ENCODE results near the gene APBA1. TPM values are rescaled to one million over a fixed set of nuclear protein-coding genes. Genes with fewer than 3 reads are reported as not detected.

APBA1 gene
- total and polyA plus RNA-seq, 2 of the 8 experiments (the other 6 are each of a cell fraction or from before 2014, with no cell fraction given): 0.36 to 0.60 TPM

GRCh38 chr9:69377981-69378380 lies 294.2 kb downstream of the APBA1 start:
- no peak overlapping the region for H3K56ac ChIP-seq (replicated peaks; ENCODE audit: insufficient read length, low read depth, low read length)
- H3K27me3 ChIP-seq (replicated peaks in 1 of 4; ENCODE audit: control insufficient read depth in 3 of 4, extremely low read depth in 1 of 4, insufficient read depth in 3 of 4, low read length in 3 of 4): no peaks in the 10 kb centered on the region
- H3K79me1 ChIP-seq (ENCODE audit: low read depth, low read length): no peaks in the 10 kb centered on the region
- no peak overlapping the region for H3K27ac ChIP-seq (ENCODE audit: low read depth, low read length)
- no peak overlapping the region for H4K5ac ChIP-seq (ENCODE audit: insufficient read length, low read depth, low read length)
- H3K23ac ChIP-seq (ENCODE audit: insufficient read length): no peak overlapping the region
- no peak overlapping the region for H3K14ac ChIP-seq (ENCODE audit: insufficient read length)
- H2AFZ ChIP-seq (ENCODE audit: low read length): no peak overlapping the region
- H4K20me1 ChIP-seq (replicated peaks in 1 of 2; ENCODE audit: control insufficient read depth in 1 of 2, insufficient read depth in 2 of 2, low read length in 2 of 2): no peaks in the 10 kb centered on the region
- FAIRE-seq: no peak
- no peaks in the 10 kb centered on the region for H3K79me2 ChIP-seq (ENCODE audit: control insufficient read depth in 1 of 2, insufficient read depth in 2 of 2, low read length in 2 of 2)
- no peak overlapping the region for H3K4me3 ChIP-seq (ENCODE audit: extremely low read depth in 1 of 4, insufficient read depth in 2 of 4, low read depth in 3 of 4, low read length in 4 of 4)
- H2BK120ac ChIP-seq (replicated peaks; ENCODE audit: low read depth, low read length): no peak overlapping the region
- no peak for DNase-seq (ENCODE audit: low read depth in 1 of 2, low spot score in 2 of 2)
- no peak for TF ChIP-seq JUND (IDR thresholded peaks at IDR 0.05; ENCODE audit: low read length)
- TF ChIP-seq ATF3 (IDR thresholded peaks at IDR 0.05; ENCODE audit: insufficient read depth, low read depth, low read length): no peak
- TF ChIP-seq TAF7 (optimal IDR thresholded peaks at IDR 0.05; ENCODE audit: borderline replicate concordance, low read depth, low read length): no peak
- TF ChIP-seq CTCF (IDR thresholded peaks at IDR 0.05; ENCODE audit: control extremely low read depth in 1 of 3, insufficient read depth in 1 of 3, low read depth in 1 of 3, low read length in 3 of 3): no peak
- no peak for TF ChIP-seq RXRA (IDR thresholded peaks at IDR 0.05; ENCODE audit: insufficient read depth, low read depth, low read length)
- H2BK5ac ChIP-seq (ENCODE audit: low read depth, low read length): no peak overlapping the region
- H3K4me2 ChIP-seq (ENCODE audit: insufficient read depth in 1 of 2, low read depth in 2 of 2, low read length in 2 of 2): no peak overlapping the region
- no peak overlapping the region for H2AK5ac ChIP-seq (ENCODE audit: low read depth, low read length)
- no peak overlapping the region for H2BK20ac ChIP-seq (ENCODE audit: low read length)
- H3K9me3 ChIP-seq (ENCODE audit: insufficient read depth in 2 of 2, low read depth in 1 of 2, low read length in 1 of 2): no peaks in the 10 kb centered on the region
- H3K4ac ChIP-seq (replicated peaks; ENCODE audit: insufficient read length, low read depth, low read length): no peak overlapping the region
- no peaks in the 10 kb centered on the region for H3K23me2 ChIP-seq (ENCODE audit: low read depth, low read length)
- no peak overlapping the region for H4K8ac ChIP-seq (ENCODE audit: extremely low read depth, insufficient read depth, low read length)
- no peak overlapping the region for H3K9ac ChIP-seq (replicated peaks in 1 of 4; ENCODE audit: extremely low read depth in 1 of 4, low read depth in 3 of 4, low read length in 3 of 4)
- no peak overlapping the region for H2BK15ac ChIP-seq (ENCODE audit: low read length)
- H3K4me1 ChIP-seq (replicated peaks in 1 of 4; ENCODE audit: control insufficient read depth in 3 of 4, insufficient read depth in 4 of 4, low read length in 3 of 4): peaks cover 0 to 2% (median under 1%) of the 10 kb centered on the region in 4 experiments; a peak in 1 of 7 replicates
- 93% methylated on average over 2 of the region's 2 CpGs; no CpG with 5 or more reads in 1 of the 2 experiments for WGBS, 2 experiments (ENCODE audit: extremely low coverage in 1 of 2, insufficient coverage in 1 of 2, insufficient read length in 1 of 2, insufficient replicate concordance in 2 of 2, low coverage in 1 of 2, low lambda C conversion rate in 2 of 2, missing lambda C conversion rate in 1 of 2)
- peaks cover 0 to 3% (median 0%) of the 10 kb centered on the region in 4 experiments; a peak in 1 of 8 replicates for H3K36me3 ChIP-seq (ENCODE audit: control insufficient read depth in 2 of 4, insufficient read depth in 4 of 4, low read length in 3 of 4)
- H4K91ac ChIP-seq (replicated peaks; ENCODE audit: insufficient read length, low read length): no peak overlapping the region
- H2BK12ac ChIP-seq (ENCODE audit: low read depth, low read length): no peak overlapping the region
- ChIA-PET CTCF (ENCODE audit: partially characterized antibody) (no interaction called here), POLR2A (ENCODE audit: partially characterized antibody) (interaction anchor here (1.6 kb wide), 1 partner anchor 20 kb away, joined by 3 read pairs; no protein-coding TSS in a partner anchor)
- H3K18ac ChIP-seq (ENCODE audit: extremely low read depth, low read length): no peak overlapping the region

Measured in H1 (cell line).